HepG2 (cell line): Measurements from ENCODE around the gene PIGN. TPM values are rescaled to one million over a fixed set of nuclear protein-coding genes. Genes with fewer than 3 reads are reported as not detected.

Experiments
- HMG20A ChIP-seq: IDR thresholded peaks from 2 replicates; pipeline ENCODE4 v1.6.1; 2016; ENCODE audit warnings: borderline replicate concordance
- KDM3A ChIP-seq: IDR thresholded peaks from 2 replicates; pipeline ENCODE4 v1.6.1; 2018; ENCODE audit warnings: low read depth, missing compliant biosample characterization
- polyA plus RNA-seq, 8 experiments: library from polyadenylated mRNA; depleted of rRNA in 3 of 8; stranded (reverse) in 7 of 8; unstranded in 1 of 8; fragments of >200 nt; fragmentation: Illumina TruSeq in 4 of 8; extraction: Trizol in 4 of 8; gene quantifications; 2 replicates each; pipeline versions ENCODE4 v1.2.1 to v1.2.3, GENCODE V29; 2011 to 2016; ENCODE audit warnings: low read depth in 4 of 8, missing spikeins in 1 of 8, mixed read lengths in 1 of 8; ENCODE audit not compliant: insufficient read depth in 1 of 8
- total RNA-seq, 5 experiments: library from RNA; depleted of rRNA; stranded (reverse); fragments of >200 nt; fragmentation: Illumina TruSeq; extraction: Trizol; gene quantifications; 2 replicates each; pipeline ENCODE4 v1.2.3, GENCODE V29; 2016; ENCODE audit warnings: low read depth in 1 of 5
- TF ChIP-seq, protein P1 (sequence below): sonication (generic); formaldehyde crosslinking; IDR thresholded peaks from 2 replicates; pipeline ENCODE4 v1.8.0; 2022; ENCODE audit warnings: missing genetic modification reagents, mild to moderate bottlenecking, inconsistent platforms, borderline replicate concordance
- TF ChIP-seq, protein P2 (sequence below): IDR thresholded peaks from 2 replicates; pipeline ENCODE4 v1.4.0; 2020; ENCODE audit warnings: mild to moderate bottlenecking, missing genetic modification reagents
- TF ChIP-seq, protein P3 (sequence below): sonication (generic); formaldehyde crosslinking; IDR thresholded peaks from 2 replicates; pipeline ENCODE4 v1.4.0; 2020; ENCODE audit warnings: missing genetic modification reagents, mild to moderate bottlenecking, borderline replicate concordance
- TF ChIP-seq, protein P4 (sequence below): sonication (generic); formaldehyde crosslinking; IDR thresholded peaks from 2 replicates; pipeline ENCODE4 v1.4.0; 2020; ENCODE audit warnings: mild to moderate bottlenecking, missing genetic modification reagents

Gene PIGN
- total and polyA plus RNA-seq, 2 of the 13 experiments (the other 11 are each of a cell fraction or from before 2014, with no cell fraction given), result 15.5 to 33.6 TPM

DNA sequence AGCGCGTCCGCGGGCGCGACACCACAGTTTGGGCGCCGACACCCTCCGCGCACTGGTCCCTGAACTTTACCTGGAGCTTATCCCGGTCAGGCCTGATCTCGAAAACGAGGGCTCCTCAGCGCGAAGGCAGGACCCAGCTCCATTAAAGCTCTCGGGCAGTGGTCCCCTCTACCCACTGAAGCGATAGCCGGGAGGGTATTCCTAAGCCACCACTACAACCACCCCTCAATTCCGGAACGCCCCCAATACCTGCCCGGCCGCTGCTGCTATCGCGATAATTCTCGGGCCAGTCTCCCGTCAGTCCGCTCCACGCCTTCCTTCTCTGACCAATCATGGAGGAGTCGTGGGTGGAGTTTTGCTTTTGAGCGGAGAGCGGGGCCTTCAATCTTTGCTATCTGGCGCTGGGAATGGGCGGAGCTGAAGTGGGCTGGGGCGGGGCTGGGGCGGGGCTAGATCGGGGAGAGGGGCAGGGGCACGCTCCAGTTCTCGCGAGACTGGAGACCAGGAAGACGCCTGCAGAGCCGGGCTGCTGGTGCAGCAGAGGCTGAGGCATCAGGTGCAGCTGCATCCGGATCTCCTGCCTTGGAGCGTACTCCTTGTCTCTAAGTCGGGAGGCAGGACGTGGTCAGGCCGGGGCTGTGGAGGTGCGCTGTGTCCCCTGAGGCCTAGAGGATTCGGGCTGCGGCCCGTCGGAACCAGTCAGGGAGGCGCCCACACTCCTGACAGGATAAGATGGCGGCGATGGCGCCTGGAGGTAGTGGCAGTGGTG is at the start of gene PIGN, which contains the start of gene RELCH (continued):
- TF ChIP-seq, protein P1, sequence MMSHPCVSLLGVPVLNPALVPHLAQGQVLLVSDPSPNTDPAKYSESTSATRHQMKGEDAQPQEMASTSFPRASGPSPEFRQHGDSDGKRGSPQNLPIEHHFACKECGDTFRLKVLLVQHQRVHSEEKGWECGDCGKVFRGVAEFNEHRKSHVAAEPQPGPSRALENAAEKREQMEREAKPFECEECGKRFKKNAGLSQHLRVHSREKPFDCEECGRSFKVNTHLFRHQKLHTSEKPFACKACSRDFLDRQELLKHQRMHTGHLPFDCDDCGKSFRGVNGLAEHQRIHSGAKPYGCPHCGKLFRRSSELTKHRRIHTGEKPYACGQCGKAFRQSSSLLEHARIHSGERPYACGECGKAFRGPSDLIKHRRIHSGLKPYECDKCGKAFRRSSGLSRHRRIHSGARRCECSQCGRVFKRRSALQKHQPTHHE, result no peak
- TF ChIP-seq, protein P2, sequence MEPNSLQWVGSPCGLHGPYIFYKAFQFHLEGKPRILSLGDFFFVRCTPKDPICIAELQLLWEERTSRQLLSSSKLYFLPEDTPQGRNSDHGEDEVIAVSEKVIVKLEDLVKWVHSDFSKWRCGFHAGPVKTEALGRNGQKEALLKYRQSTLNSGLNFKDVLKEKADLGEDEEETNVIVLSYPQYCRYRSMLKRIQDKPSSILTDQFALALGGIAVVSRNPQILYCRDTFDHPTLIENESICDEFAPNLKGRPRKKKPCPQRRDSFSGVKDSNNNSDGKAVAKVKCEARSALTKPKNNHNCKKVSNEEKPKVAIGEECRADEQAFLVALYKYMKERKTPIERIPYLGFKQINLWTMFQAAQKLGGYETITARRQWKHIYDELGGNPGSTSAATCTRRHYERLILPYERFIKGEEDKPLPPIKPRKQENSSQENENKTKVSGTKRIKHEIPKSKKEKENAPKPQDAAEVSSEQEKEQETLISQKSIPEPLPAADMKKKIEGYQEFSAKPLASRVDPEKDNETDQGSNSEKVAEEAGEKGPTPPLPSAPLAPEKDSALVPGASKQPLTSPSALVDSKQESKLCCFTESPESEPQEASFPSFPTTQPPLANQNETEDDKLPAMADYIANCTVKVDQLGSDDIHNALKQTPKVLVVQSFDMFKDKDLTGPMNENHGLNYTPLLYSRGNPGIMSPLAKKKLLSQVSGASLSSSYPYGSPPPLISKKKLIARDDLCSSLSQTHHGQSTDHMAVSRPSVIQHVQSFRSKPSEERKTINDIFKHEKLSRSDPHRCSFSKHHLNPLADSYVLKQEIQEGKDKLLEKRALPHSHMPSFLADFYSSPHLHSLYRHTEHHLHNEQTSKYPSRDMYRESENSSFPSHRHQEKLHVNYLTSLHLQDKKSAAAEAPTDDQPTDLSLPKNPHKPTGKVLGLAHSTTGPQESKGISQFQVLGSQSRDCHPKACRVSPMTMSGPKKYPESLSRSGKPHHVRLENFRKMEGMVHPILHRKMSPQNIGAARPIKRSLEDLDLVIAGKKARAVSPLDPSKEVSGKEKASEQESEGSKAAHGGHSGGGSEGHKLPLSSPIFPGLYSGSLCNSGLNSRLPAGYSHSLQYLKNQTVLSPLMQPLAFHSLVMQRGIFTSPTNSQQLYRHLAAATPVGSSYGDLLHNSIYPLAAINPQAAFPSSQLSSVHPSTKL (CRISPR knock-in tag), result 0 out of 2 replicates have a peak, but pooled peaks have one; percentile 27
- TF ChIP-seq, protein P3, sequence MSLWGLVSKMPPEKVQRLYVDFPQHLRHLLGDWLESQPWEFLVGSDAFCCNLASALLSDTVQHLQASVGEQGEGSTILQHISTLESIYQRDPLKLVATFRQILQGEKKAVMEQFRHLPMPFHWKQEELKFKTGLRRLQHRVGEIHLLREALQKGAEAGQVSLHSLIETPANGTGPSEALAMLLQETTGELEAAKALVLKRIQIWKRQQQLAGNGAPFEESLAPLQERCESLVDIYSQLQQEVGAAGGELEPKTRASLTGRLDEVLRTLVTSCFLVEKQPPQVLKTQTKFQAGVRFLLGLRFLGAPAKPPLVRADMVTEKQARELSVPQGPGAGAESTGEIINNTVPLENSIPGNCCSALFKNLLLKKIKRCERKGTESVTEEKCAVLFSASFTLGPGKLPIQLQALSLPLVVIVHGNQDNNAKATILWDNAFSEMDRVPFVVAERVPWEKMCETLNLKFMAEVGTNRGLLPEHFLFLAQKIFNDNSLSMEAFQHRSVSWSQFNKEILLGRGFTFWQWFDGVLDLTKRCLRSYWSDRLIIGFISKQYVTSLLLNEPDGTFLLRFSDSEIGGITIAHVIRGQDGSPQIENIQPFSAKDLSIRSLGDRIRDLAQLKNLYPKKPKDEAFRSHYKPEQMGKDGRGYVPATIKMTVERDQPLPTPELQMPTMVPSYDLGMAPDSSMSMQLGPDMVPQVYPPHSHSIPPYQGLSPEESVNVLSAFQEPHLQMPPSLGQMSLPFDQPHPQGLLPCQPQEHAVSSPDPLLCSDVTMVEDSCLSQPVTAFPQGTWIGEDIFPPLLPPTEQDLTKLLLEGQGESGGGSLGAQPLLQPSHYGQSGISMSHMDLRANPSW (CRISPR knock-in tag), result no peak
- TF ChIP-seq KDM3A (CRISPR knock-in tag) (no peak), HMG20A (CRISPR knock-in tag) (no peak)
- TF ChIP-seq, protein P4, sequence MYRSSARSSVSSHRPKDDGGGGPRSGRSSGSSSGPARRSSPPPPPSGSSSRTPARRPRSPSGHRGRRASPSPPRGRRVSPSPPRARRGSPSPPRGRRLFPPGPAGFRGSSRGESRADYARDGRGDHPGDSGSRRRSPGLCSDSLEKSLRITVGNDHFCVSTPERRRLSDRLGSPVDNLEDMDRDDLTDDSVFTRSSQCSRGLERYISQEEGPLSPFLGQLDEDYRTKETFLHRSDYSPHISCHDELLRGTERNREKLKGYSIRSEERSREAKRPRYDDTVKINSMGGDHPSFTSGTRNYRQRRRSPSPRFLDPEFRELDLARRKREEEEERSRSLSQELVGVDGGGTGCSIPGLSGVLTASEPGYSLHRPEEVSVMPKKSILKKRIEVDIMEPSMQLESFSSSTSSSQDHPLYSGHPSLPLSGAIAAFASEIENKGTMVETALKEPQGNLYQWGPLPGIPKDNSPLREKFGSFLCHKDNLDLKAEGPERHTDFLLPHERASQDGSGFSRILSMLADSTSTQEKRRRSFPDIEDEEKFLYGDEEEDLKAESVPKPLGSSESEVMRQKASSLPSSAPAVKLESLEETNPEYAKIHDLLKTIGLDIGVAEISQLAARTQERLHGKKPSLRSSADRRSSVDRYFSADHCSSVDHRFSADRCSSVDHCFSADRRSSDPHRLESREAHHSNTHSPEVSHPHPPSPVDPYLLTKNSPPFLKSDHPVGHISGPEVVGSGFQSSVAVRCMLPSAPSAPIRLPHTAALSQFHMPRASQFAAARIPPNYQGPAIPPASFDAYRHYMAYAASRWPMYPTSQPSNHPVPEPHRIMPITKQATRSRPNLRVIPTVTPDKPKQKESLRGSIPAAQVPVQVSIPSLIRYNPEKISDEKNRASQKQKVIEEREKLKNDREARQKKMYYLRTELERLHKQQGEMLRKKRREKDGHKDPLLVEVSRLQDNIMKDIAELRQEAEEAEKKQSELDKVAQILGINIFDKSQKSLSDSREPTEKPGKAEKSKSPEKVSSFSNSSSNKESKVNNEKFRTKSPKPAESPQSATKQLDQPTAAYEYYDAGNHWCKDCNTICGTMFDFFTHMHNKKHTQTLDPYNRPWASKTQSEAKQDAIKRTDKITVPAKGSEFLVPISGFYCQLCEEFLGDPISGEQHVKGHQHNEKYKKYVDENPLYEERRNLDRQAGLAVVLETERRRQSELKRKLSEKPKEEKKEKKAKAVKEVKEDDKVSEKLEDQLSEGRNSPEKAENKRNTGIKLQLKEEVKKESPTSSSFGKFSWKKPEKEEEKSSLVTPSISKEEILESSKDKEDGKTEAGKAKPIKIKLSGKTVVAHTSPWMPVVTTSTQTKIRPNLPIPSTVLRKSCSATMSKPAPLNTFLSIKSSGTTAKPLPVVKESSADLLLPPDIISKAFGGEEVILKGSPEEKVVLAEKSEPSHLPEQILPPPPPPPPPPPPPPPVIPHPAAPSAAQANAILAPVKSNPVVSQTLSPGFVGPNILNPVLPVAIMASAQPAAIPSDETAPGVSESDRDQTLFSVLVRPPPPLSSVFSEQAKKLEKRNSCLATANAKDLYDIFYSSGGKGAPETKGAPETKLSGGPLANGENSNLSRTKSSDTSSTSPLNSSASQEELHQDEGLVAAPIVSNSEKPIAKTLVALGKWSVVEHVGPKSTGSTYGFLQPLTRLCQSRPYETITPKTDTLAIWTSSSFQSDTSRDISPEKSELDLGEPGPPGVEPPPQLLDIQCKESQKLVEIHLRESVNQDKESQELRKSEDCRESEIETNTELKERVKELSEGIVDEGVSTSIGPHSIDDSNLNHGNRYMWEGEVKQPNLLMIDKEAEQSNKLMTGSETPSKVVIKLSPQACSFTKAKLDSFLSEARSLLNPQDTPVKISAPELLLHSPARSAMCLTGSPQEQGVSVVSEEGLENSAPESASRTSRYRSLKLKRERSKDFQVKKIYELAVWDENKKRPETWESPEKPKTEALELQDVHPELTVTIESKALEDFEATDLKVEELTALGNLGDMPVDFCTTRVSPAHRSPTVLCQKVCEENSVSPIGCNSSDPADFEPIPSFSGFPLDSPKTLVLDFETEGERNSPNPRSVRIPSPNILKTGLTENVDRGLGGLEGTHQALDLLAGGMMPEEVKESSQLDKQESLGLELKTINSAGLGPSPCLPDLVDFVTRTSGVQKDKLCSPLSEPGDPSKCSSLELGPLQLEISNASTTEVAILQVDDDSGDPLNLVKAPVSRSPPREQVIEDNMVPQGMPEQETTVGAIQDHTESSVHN (CRISPR knock-in tag), result no peak
